Fibroblast of the aortic adventitia (primary cell): Measurements from ENCODE around the gene RHCG. TPM values are rescaled to one million over a fixed set of nuclear protein-coding genes. Genes with fewer than 3 reads are reported as not detected.
A peak's percentile ranks its signal among the peaks of the same experiment; 100 is the strongest.

Experiments
- DNase-seq: peaks from one replicate; pipeline ENCODE4 v3.0.0-alpha.2; 2010; ENCODE audit warnings: low read depth
- H3K4me3 ChIP-seq: 2 replicates; pipeline ENCODE4 v1.5.1; 2011; ENCODE audit warnings: low read depth, mild to moderate bottlenecking, control low read depth, low read length, moderate library complexity
- CTCF ChIP-seq: IDR thresholded peaks from 2 replicates; pipeline ENCODE4 v1.5.1; 2011; ENCODE audit warnings: mild to moderate bottlenecking, low read length, control low read depth, inconsistent platforms; ENCODE audit not compliant: insufficient read depth
- total RNA-seq: library from RNA; depleted of rRNA; stranded (reverse); fragments of >200 nt; gene quantifications from 2 replicates; pipeline ENCODE4 v1.2.3, GENCODE V29; 2012; ENCODE audit warnings: low replicate concordance

RHCG gene
- total RNA-seq, 1 donor: not detected

- H3K4me3 ChIP-seq: no peak overlapping the region
- DNase-seq: no peak
- TF ChIP-seq CTCF: no peak
Measured at GRCh38 chr15:89498574-89498906, 2.2 kb upstream of the RHCG start.

- no peak for DNase-seq
- no peak overlapping the region for H3K4me3 ChIP-seq
- no peak for TF ChIP-seq CTCF
Measured at GRCh38 chr15:89497231-89497630, 848 bp upstream of the RHCG start.

GRCh38 chr15:89495638-89496145, 691 bp downstream of the RHCG start:
- TF ChIP-seq CTCF: no peak
- H3K4me3 ChIP-seq: no peak overlapping the region
- no peak for DNase-seq

GRCh38 chr15:89494941-89495637, 1.3 kb downstream of the RHCG start:
- no peak overlapping the region for H3K4me3 ChIP-seq
- peak; percentile 16 for DNase-seq
- peak; percentile 48 for TF ChIP-seq CTCF

- no peak overlapping the region for H3K4me3 ChIP-seq
- no peak for DNase-seq
- no peak for TF ChIP-seq CTCF
Measured at GRCh38 chr15:89494031-89494430, 2.4 kb downstream of the RHCG start.

GRCh38 chr15:89492934-89493631, 3.3 kb downstream of the RHCG start:
- no peak for DNase-seq
- TF ChIP-seq CTCF: no peak

More at GRCh38 chr15:89492934-89493631, 3.3 kb downstream of the RHCG start:
- no peak overlapping the region for H3K4me3 ChIP-seq
